ENCODE data around the gene TBPL1. TPM values are rescaled to one million over a fixed set of nuclear protein-coding genes. Genes with fewer than 3 reads are reported as not detected.

The TBPL1 gene
- total RNA-seq, 1 experiment from 2014 or later: 13.0 TPM

GRCh38 chr6:134005800-134006199 lies 52.8 kb downstream of the TBPL1 start:
- DNase-seq (ENCODE audit: low spot score): no peak

- peak; percentile 88 for DNase-seq (ENCODE audit: low spot score)
These were observed 54.1 kb downstream of the TBPL1 start for GRCh38 chr6:134007077-134007476.

DNA sequence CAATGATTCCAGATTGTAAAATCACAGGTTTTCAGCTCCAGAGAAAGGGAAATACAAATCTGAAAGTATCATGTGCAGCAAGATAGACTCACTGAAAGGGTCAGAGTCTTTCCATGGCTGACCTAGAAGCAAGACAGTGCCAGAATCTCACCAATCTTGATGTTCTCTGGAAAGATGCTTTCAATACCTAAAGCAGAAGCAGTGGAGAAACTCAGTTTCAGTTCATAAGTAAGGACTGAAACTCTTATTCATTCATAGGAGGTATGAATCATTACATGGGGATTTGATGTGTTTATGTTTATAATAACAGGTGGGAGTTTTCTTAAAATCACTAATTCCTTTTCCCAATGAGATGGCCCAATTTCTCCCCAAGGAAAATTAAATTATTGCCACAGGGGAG lies 56.9 kb downstream of the TBPL1 start:
- no peak for DNase-seq (ENCODE audit: low spot score)

DNA sequence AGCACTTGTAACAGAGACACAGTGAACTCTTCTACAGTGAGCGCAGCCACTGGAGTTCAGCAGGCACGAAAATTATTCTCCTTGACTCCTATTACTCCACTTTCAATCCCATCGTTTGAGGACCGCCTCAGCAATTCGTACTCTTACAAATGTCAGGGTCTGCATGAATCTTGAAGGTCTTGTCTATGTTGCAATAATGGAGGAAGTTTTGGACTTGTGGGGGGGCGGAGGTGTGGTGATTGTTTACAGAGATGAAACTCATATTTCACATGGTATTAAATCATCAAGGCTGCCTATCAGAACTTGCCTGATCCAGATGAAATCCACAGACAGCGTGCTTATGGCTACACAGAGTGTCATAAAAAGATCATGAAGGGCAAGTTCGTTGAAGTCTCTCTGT lies 57.4 kb downstream of the TBPL1 start:
- no peak for DNase-seq (ENCODE audit: low spot score)

DNA sequence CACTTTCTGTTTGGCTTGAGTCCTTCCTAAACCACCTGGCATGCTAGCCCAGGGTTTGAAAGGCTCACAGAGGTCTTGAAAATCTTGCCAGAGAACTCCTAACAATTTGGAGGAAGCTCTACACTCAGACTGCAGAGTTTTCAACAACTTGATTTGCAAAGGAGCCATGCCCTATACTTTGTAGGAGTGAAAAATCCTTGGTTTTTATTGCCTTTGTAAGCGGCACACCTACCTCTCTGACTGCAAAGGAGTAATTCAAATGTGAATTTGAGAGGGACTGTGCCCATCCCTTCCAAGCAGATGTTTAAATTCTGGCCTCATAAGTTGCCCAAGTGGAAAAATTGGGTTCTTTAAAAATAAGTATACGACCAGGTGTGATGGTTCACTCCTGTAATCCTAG lies 58.0 kb downstream of the TBPL1 start:
- DNase-seq (ENCODE audit: low spot score): no peak

DNA sequence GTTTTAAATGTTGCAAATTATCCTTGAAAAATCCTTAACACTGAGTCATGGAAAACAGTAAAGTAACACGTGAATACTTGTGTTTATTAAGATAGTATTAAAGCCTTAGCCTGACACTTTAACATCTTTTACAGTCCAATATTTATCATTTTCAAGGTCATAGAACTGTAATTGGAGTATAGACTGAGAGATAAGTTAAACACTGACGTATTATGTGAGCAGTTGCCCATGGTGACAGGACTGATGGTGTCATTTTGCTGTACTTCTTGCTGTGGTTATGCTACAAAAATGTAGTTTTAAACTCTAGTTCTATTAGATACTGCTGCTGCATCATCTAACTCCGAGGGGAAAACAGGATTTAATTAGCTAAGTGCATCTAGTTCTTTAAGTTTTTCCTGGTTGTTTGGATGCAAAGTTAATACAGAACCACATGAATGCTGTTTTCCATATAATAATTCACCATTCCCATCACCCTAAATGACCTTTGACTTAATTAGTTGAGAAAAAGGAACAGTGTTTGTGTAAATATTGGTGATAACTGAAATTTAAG lies 61.6 kb downstream of the TBPL1 start:
- no peak for DNase-seq (ENCODE audit: low spot score)

GRCh38 chr6:134015719-134016557 lies 62.9 kb downstream of the TBPL1 start:
- peak; percentile 74 for DNase-seq (ENCODE audit: low spot score)

DNA sequence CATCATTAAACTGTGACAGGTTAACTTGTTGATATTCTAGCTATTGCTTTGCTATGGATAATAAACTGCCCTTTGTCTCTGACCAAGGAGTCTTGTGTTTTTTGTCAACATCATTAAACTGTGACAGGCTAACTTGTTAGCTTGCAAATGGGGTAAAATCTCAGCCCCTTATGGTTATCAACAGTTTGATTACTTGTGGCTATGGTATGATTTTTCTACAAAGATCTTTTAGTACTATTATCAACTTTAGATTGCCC lies 63.5 kb downstream of the TBPL1 start:
- DNase-seq (ENCODE audit: low spot score): no peak

DNA sequence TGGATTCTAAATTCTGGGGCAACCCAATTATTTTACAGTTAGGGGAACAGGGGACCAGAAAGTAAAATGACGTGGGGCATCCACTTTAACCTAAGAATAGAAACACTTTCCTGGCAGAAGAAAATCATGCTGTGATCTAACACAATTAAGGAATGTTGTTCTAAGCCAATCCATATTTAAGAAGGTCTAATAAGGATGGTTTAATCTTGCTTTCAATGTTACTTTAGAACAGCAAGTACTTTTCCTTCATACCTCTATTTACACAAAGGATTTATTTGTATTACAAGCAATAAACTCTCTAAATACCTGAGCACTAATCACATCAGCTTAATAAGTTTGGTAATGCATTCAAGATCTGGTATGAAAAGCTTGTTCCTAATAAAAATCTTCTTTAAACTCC lies 67.0 kb downstream of the TBPL1 start:
- no peak for DNase-seq (ENCODE audit: low spot score)

GRCh38 chr6:134020543-134020942 lies 67.5 kb downstream of the TBPL1 start:
- DNase-seq (ENCODE audit: low spot score): no peak

- DNase-seq (ENCODE audit: low spot score): no peak
These were observed 67.9 kb downstream of the TBPL1 start for GRCh38 chr6:134020968-134021367.

- DNase-seq (ENCODE audit: low spot score): no peak
These were observed 68.5 kb downstream of the TBPL1 start for GRCh38 chr6:134021396-134022122.

DNA sequence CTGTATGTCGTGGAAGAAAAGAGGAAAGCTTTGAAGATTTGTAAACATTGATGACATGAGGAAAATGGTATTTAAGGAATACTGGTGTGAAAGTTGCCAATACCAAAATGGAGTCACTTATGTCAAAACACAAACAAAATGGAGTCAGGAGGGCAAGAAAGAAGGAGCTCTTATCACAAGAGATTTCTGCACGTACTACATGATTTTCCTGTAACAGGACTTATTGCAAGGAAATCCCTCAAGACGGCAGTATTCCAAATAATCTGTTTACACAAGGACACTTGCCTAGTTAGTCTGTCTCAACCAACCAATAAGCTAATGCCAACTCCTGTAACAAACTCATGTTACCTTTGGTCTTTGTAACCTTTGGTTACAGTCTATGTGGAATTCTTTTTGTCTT lies 69.6 kb downstream of the TBPL1 start:
- no peak for DNase-seq (ENCODE audit: low spot score)

- DNase-seq (ENCODE audit: low spot score): peak; percentile 63
These were observed 73.6 kb downstream of the TBPL1 start for GRCh38 chr6:134026597-134026996.

- DNase-seq (ENCODE audit: low spot score): no peak
These were observed 75.4 kb downstream of the TBPL1 start for GRCh38 chr6:134028438-134028837.

DNA sequence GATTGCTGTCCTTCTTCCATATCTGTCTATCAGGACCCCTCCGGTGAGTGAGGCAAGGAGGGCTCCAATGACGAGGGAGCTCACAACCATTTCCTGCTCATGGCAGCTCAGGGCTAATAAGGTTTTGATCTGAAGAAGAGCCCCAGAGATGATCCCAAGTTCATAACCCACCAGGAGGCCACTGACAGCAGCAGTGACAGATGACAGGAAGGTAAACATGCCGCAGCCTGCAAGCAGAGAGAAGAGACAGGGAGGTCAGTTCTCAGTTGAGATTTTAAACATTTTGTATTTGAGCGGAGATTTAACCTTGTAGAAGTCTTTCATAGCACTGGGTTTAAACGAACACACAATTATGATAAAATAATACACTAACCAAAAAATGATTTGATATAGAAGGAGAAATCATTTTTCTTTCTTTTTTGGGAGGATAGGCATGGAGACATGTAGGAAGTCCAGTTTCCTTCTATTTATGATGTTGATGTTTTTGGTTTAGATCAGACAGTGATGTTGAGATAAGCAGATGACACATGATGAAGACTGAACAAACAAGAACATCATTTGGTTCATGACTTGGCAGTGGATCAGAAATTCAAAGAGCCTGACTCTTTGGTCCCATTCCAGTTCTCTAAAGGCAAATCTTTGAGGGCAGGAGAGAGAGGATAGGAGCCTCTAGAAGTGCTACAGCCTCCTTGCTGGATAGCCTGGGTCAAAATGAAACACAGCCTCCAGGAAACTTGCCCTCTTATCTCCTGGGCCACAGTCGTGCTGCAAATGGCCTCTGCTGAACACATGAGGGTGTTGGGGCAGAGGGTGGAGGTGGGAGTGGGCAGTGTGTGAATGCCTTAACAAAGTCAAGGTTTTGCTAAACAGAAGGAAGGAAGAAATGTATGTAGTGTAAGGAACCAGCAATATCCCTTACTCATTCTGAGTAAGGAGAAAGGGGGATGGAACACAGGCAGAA lies 76.8 kb downstream of the TBPL1 start:
- DNase-seq (ENCODE audit: low spot score): no peak

DNA sequence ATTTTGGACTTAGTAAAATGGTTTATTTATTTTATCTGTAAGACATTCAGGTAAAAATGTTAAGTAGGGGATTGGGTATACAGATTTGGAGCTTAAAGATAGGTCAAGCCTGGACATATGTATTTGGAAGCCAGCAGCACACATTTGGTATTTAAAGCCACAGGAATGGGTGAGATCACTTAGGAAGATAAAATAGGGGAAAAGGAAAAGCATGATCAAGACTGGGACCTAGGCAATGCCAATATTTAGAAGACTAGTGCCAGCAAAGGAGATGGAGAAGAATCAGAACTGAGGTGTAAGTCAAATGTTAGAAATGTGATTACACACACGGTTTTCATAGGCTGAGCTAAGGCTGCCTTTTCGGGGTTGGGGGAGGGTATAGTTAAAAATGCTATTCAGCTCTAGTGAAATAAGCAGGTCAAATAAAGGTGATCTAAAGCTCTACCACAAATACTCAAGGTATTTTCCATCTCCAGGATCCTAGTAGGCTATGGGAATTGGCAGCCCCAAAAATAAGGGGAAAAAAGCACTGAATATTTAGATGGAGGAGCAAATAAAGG lies 78.8 kb downstream of the TBPL1 start:
- DNase-seq (ENCODE audit: low spot score): no peak

DNA sequence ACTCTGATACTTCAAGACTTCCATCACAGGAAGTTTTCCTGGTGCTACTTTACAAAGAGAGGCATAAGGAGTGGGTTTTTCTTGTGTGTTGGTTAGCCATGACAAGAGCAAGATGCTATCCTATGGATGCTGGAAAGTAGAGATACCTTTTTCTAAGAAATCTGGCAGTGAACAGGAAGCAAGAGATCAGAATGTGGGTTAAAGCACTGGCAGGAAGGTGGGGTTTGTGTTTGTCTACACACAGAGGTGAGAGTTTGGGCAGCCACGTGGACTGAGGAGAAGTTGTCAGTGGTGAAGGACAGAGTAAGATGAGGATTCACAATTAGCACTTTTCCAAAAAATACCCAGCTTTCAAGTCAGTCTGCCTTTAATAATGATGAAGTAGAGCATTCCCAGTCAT lies 81.5 kb downstream of the TBPL1 start:
- no peak for DNase-seq (ENCODE audit: low spot score)

DNA sequence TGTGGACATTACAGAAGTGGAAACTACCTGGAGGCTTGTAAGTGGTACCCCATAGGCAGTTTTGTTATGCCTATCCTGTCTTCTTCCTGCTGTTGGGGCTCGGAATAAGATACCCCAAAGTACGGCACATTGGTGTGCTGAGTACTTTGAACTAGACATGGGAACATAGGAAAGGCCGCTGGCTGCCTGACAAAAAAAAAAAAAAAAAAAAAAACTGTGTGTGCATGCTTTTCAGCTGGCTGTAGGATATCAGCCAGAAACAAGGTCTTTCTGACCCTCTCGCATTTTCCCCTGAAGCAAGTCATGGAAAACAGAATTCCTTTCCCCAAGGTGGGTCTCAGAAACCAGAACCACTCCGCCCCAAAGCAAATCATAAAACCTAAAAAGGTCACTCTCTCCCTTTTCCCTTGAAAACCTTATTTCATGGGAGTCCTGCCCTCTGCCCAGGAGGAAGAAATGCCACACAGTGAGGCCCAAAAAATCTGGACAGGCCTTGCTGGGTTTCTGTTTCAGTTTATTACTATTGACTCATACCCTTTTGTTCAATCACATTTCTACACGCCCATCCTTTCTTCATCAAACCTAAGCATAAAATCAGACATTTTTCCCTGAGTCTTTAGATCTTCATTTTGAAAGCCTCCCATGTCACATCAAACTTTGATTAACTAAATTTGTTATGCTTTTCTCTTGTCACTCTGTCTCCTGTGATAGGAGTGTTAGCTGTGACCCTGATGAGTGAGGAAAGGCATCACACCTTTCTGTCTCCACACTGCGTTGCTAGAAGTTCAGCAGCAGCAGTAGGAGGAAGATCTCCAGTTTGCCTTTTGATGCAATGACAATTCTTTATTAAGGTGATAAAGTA lies 82.2 kb downstream of the TBPL1 start:
- peak; percentile 64 for DNase-seq (ENCODE audit: low spot score)

GRCh38 chr6:134035823-134036296 lies 82.8 kb downstream of the TBPL1 start:
- DNase-seq (ENCODE audit: low spot score): peak; percentile 87
